NCI-H2227 treated with DMSO at 0.1 percent for 48 hours (cell line): Measurements from ENCODE around the gene NEK4.

Experiments
- DNase-seq: peaks from one replicate; lab custom pipeline; 2025; lab: John Stamatoyannopoulos, UW

The NEK4 gene

DNA sequence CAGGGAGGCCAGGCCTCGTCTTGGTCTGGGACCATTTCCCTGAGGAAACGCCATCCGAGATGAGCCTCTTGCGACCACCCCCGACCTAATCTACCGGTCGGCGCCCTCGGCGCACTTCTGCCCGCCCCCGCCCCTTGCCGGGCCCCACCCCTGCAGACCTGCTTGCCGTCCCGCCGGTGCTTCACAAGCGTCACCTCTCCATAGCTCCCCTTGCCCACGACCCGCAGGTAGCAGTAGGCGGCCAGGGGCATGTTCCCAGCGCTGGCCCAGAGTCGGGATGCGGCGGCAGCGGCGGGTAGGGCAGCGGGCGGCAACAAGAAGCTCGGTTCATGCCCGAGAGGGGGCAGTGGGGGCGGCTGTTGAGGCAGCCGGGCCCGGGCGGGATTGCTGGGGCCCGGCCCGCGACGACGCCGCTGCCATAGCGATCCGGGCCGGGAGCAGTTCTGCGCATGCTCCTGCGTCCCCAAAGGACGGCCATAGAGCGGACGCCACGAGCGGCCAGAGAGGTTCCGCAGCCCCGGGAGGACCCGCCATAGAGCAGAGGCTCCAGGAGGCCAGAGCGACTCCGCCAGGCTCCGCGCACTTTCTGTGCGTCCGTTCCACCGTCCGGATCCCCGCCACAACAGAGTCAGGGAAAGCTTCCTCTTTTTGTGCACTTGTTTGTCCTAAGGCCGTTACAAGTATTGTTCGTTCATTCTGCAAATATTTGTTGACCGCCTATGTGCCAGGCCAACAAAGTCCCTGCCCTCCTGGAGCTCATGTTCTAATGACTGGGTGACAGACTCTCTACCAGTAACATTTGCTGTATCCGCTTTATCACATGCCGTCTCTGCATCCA is at the start of gene NEK4:
NEK4 (minus strand) TSS at position 445 of the 838 bp plus-strand sequence; CDS start at position 251, 194 bp downstream.
- peak; percentile 77 for DNase-seq

DNA sequence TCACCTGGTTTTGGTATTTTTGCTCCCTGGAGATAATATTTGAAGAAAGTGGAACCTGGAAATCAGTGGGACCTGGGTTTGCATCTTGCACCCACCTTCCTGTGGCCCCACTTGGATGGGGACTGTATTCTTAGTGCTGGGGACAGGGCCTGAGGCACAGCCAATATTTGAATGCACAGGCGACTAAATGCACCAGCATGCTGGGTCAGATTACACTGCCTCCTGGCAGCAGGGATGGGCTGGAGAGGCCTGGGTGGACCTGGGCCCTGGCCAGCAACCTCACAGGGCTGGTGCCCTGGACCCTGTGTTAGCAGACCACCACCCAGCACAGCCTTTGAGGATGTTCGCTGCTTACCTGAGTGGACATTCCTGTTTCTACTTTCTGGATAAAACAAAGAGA is 49.2 kb upstream of the NEK4 start:
- DNase-seq, result no peak

DNA sequence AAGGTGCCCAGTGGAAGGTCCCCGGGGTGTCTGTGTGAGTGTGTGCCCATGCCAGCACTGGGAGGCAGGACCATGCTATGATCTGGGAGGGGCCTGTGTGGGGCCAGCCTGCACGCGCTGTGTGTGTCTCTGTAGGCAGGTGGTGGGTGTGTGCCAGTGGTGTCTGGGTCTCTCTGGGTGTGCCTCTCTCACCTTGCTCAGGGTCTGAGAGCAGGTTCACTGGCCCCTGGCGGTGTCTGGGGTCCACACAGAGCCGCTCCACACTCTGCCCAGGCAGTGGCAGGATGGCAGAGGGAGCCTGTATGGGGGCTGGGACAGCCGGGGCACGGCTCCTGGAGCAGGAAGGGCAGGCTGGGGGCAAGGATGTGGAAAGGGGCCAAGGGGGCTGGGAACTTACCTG is 47.1 kb upstream of the NEK4 start:
- DNase-seq, result no peak

DNA sequence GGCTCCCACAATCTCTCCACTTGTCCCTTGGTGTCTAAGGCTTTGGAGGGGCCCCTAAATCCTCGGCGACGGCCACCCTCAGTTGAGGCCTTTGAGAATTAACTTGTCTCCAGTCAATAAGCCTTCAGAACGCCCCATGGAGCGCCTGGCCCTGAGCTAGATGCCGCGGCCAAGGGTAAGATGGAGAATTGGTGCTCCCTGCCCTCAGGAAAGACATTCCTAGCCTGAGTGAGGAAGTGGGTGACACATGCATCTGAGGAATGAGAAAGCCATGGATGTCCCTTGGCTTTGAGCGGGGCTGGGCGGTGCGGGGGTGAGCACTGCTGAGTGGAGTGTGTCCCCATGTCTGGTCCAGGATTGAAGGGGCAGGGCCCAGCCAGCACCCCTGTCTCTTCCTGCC is 46.5 kb upstream of the NEK4 start:
- DNase-seq, result no peak

DNA sequence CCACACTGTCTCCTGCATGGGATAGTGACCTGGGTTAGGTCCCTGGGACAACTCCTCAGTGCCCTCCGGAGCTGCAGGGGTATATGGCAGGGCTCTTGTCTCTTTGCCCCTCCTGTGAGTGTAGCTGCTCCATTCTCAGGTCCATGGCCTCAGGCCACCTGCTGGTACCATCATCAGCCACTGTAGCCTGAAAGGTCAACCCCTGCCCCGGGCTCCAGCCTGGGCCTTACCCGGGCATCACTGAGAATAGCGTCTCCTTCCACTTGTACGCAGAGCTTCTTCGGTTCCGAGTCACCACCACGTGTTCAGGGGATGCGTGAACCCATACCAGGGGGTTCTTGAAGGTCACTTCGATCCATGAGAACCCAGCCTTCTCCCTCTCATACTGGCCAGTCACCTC is 45.9 kb upstream of the NEK4 start:
- no peak for DNase-seq

DNA sequence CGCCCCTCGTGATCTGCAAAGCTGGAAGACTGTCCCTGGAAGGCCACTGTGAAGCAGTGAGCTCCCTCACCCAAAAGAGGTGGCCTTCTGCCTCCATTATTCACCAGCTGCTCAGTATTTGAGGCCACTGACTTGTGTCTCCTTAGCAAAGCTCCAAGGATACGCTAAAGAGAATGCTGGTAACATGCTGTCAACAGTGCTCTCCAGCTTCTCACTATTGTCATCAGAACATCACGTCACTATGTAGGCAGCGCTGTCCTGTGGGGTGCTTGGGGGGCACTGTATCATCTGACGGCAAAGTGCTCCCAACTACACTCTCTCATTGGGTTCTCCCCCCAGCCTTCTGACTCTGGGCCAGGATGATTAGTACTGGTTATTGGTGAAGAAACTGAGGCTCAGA is 45.5 kb upstream of the NEK4 start:
- no peak for DNase-seq

DNA sequence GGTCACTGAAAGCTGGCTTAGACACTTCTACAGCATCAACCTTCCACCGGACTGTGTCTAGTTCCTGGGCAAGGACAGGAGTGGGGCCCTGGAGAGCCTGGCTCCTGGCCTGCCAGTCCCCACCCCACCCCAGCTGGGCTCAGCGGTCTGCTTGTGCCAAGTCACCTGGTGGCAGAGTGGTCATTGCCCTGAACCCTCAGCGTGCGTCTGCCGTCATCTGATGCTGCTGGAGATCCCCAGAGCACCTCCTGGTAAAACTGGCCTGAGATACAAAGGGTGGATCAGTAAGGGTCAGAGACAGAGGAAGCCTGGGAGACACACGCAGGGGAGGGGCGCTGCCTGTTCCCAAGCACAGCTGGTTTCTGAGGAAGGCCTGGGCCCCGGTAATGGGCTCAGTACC is 43.1 kb upstream of the NEK4 start:
- no peak for DNase-seq

DNA sequence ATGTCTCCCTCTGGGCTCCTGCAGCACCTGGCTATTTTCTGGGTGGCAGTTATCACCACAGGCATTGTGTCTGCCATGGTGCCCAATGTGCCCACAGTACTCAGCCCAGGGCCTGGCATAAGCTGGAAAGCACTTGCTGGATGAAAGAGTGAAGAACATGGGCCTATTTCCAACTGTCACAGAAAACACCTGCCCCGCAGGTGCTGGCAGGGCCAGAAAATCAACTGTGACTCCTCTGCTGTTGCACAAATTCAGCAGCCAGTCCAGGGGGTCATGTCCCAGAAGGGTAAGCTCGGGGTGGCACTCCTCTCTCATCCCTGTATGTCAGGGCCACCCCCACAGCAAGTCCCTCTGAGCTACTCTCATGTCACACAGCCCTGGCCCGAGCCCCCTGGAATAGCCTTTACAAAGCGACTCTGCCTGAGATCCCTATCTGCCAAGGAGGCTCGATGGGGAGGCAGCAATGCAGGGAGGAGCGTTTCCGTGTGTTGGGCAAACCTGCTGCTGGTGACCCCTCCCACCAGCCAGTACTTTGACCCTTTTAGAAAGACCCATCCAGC is 40.8 kb upstream of the NEK4 start:
- no peak for DNase-seq

DNA sequence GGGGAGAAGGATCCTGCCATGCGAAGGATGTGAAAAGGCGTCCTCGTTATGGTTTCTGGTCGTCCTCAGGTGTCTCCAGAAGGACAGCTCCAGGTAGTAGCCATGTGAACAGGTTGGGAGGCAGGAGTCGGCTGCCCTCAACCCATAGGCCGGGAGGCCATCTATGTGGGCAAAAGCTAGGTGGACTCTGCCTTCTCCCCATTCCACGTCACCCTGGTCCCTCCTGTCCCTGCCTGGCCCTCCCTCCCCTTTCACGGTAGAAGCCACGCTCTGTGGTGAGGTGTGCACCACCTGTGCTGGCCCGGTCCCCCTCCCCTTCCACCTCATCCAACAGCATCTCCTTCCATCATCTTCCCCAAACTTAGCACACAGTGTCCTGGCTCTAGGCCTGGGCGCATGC is 40.2 kb upstream of the NEK4 start:
- no peak for DNase-seq

DNA sequence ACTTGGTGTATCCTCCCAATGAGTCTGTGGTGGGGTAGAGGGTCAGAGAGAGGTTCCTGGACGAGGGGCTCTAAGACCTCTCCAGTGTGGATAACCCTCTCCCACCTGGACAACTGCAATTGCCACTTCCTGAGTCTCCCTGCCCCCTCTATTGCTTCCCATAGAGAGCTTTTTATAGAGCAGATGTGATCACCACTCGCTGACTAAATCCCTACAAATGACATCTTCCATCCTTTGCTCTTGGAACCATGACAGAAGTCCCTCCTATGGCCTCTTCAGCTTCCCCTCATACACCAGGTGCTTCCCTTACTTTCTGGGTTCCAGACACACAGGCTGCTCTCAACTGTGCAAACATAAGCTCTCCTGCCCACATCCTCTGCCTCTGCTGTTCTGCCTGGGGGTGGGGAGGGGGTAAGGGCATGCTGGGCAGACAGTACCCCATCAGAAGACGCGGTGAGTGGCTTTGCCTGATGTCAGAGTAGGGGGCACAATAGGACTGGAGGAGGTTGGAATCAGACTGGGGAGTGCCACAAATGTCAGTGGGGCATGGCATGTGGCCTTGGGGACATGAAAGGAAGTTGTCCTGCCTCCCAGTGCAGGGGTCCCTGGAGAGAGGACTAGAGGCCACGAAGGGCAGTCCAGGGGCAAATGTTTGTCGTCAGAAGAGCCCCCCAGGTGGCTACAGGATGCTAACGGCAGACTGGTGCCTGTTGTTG is 39.1 kb upstream of the NEK4 start:
- DNase-seq, result no peak

DNA sequence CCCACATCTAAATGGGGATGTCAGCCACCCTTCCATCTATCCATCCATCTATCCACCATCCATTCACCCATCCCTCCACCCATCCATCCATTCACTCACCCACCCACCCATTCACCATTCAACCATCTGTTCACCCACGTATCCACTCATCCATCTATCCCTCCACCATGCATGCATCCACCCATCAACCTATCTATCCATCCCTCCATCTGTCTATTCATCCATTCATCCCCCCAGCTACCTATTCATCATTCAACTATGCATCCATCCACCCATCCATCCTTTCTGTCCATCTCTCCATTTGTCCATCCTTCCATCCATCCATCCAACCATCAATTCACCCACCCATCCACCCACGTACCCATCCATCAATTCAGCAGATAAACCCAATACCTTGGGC is 38.4 kb upstream of the NEK4 start:
- no peak for DNase-seq

DNA sequence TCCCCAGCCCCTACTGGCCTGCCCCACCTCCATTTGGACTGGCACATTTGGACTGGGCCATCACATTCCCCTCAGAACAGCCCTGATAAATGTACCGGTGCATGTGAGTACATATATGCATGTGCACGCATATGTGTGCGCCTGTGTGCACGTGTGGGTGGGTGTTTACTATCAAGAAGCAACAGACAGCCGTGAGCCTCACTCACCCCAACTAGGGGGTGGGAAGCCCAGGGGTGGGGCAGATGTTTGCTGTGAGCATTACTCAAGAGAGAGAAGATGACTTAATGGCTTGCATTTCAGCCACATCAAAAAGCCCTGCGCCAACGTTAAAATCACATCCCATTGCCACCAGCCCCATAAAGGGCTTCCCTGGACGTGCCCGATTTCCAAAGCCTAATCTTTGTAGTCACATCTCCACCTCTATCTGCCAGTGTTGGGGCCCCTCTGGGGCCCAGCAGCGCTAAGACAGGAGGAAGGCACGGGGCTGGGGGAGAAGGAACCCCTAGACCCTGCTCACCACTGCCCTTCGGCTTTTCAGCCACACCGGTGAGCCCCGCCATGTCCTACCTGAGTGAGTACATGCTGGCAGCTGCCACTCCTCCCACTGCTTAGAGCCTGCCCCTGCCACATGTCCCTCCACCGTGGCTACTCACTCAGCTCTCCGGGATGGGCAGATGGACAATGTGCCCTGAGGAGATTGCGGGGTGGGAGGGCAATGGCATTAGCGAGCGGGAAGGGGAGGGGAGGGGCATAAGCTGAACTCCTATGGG is 34.7 kb upstream of the NEK4 start:
- no peak for DNase-seq

DNA sequence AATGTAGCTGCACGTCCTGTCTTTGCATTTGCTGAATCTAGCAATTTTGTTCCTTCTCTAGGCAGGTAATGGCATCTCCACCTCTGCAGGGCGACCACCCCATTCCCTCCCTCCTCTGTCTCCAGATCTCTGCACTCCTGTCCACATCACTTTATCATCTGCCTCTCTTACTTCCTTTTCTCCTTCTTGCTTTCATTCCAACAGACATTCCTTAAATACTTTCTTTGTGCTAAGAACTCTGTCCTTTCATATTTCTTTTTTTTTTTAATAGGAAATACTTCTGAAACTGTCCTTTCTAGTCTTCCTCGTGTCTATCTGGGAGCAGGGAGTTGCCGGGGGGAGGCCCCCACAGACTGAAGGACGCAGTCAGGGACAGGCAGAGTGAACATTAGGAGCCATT is 31.1 kb upstream of the NEK4 start:
- no peak for DNase-seq

DNA sequence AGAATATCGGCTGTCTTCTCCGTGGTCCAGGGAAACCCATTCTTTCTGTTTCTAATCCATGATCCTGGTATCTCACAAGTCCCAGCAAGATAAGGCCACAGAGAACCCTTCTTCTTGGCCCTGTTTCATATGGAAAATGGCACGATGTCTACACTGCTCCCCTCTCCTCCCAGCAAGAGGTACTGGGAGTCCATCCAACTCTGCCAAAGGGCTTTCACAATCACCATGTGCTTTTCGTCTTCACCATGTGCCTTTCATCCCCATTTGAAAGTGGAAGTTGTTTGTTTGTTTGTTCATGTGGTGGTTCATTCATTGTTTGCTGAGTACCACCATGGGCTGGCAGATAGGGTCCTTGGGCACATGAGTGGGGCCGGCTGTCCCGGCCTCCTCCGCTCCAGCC is 29.3 kb upstream of the NEK4 start:
- DNase-seq, result no peak

DNA sequence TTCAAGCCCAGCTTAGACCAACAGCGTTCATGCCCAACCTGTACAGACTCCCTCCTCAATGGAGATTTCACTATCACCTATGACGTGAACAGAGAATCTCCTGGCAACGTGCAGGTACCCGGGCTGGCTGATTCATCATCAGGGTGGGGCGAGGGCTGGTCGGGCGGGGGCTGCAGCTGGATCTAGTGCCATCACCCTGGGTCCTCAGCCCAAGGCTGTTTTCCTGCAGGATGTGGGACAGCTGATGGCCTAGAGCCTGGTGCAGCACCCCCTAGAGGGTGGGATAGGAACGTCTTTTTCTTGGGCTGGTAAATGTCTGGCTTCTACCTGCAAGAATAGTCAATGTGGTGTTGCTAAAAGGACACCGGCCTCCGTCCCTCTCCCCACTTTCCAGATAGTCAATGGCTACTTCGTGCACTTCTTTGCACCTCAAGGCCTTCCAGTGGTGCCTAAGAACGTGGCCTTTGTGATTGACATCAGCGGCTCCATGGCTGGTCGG is 28.3 kb upstream of the NEK4 start:
- DNase-seq, result no peak

DNA sequence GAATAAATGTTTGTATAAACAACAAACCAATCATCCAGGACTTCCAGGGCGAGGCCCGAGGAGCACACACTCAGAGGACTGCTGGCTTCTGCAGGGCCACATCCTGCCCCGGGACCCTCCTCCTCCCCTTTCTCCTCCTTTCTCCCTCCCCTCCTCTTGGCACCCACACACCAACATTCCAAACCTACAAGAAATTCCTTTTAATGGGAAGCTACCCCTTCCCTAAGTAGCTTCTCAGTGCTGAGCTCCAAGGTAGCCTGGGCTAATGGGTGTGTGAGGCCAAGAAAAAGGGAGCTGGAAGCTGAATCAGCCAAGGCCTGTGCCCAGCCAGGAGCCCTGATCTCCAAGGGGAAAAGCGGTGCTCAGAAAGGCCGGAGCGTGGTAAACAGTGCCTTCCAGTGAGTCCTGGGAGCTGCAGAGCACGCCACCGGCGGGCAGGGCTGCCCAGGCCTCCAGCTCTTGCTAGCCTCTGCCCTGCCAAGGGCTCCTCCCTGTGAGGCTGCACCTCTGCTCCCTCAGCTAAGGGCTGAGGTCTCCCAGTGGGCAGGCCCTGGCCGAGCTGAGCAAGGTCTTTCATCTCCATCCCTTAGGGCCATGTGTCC is 27.7 kb upstream of the NEK4 start:
- DNase-seq, result no peak

DNA sequence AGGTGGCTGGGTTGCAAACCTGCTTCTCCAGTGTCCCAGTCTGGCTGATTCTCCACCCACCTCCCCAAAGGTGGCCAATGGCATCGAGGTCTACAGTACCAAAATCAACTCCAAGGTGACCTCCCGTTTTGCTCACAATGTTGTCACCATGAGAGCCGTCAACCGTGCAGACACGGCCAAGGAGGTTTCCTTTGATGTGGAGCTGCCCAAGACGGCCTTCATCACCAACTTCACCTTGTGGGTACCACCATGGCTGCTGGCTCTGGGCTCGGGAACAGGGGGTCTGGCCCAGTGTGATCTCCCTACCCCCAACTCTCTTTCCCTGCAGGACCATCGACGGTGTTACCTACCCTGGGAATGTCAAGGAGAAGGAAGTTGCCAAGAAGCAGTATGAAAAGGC is 25.7 kb upstream of the NEK4 start:
- DNase-seq, result no peak

DNA sequence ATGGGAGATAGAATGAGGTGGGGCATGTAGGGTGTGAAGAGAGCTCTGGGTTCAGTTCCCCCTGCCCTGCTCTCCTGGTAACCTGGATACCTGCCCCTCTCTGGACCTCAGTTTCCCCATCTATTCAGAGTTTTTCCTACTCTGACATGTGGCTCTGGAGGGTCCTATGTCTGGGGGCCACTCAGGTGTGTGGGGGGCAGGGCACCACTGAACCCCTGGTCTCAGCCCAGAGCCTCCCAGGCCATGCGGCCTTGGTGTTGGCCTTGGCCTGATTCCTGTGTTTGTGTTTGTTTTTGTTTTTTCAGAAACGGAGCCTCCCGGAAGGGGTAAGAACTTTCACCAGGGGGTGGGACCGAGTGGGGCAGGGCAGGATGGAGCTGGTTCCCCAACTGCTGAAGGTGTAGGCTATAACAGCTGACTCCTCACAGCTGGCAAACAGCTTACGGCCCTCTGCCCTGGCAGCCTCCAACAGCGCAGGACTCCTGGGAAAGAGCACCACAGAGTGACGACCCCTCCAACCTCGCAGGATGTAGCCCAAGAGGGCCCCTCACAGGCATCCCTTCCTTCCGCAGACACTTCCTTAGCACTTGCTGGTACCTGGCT is 24.7 kb upstream of the NEK4 start:
- DNase-seq, result no peak

DNA sequence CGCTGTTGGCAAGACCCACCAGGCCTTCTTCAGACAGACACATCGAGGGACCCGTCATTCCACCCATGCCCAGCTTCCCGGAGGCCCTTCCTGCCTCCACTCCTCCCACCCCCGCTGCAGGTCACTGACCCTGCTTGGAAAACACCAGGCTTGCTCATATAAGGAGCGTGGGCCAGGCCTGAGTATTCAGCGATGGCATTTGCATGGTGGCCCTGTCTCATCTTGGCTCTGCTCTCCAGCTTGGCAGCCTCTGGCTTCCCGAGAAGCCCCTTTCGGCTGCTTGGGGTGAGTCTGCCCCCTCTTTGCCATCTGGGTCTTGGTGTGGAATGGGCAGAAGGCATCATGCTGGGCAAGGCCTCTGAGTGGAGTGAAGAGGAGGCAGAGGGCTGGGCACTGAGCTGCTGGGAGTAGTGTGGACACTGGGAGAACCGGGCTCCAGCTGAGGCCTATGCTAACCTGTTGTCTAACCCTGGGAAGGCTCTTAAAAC is 23.9 kb upstream of the NEK4 start, which contains the start of gene ITIH3:
ITIH3 (plus strand) TSS at position 185 of the 488 bp plus-strand sequence; CDS start at position 193, 8 bp downstream.
- no peak for DNase-seq

DNA sequence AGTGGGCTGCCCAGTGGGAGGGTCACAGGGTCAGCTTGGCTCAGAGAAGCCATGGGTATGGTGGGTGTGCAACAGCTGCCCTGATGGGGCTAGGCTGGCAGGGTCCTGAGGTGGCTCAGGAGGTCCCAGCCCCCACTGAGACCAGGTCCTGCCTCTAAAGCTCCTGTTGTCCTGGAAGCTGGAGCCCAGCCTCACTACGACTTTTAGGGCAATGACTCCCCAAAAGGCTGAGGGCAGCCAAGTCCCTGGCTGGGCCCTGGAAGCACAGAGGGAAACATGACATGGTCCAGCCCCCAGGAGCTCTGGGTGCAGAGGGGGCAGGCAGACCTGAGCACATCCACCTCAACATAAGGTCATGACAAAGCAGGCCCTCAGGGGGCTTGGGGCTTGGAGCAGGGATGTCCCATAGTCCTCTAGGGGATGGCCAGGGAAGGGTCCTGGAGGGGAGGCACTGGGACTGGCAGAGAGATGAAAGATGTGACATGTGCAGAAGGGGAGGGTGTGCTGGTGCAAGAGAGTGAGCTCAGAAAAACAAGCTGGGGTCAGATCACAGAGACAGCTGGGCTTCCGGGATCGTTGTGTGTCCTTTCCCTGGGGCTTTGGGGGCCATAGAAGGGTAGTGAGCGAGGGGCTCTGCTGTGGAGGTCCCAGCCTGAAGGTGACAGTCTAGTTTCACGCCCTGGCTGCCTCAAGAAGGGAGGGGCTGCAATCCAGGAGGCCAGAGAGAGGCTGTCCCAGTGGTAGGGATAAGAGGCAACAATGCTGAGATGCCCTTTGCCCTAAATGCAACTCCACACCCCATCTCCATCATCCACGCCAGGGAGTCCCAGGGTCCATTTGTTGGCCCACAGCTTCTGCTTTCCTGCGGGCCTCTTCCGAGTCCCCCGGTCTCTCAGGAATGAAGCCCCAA is 23.2 kb upstream of the NEK4 start:
- no peak for DNase-seq
